Skeletal muscle satellite cell (primary cell): ENCODE results near the gene RGS6.

Experiments used
- H3K27me3 ChIP-seq: 2 replicates; pipeline ENCODE4 v1.7.0; 2013; ENCODE audit warnings: low read length; ENCODE audit not compliant: control insufficient read depth, insufficient read depth
- H3K36me3 ChIP-seq: 2 replicates; pipeline ENCODE4 v1.7.0; 2013; ENCODE audit warnings: mild to moderate bottlenecking, control low read depth, low read length; ENCODE audit not compliant: insufficient read depth
- H3K4me1 ChIP-seq: 2 replicates; pipeline ENCODE4 v1.7.0; 2013; ENCODE audit warnings: low read length; ENCODE audit not compliant: control insufficient read depth, insufficient read depth
- H3K4me2 ChIP-seq: 2 replicates; pipeline ENCODE4 v1.7.0; 2013; ENCODE audit warnings: mild to moderate bottlenecking, low read length
- H3K4me3 ChIP-seq: 2 replicates; pipeline ENCODE4 v1.7.0; 2013; ENCODE audit warnings: low read length
- H3K9ac ChIP-seq: 2 replicates; pipeline ENCODE4 v1.7.0; 2013; ENCODE audit warnings: mild to moderate bottlenecking, low read depth, low read length, moderate library complexity
- H3K9me3 ChIP-seq: replicated peaks from 2 replicates; pipeline ENCODE4 v1.7.0; 2013; ENCODE audit warnings: mild to moderate bottlenecking, control low read depth, low read length

The RGS6 gene

GRCh38 chr14:72024043-72024407 lies 91.8 kb downstream of the RGS6 start:
- no peak overlapping the region for H3K4me2 ChIP-seq
- H3K36me3 ChIP-seq: no peaks in the 10 kb centered on the region
- H3K4me3 ChIP-seq: no peak overlapping the region
- H3K4me1 ChIP-seq: no peaks in the 10 kb centered on the region
- no peak overlapping the region for H3K9ac ChIP-seq
- H3K27me3 ChIP-seq: no peaks in the 10 kb centered on the region
- H3K9me3 ChIP-seq: no peaks in the 10 kb centered on the region

GRCh38 chr14:72024504-72024903 lies 92.3 kb downstream of the RGS6 start:
- Histone ChIP-seq H3K27me3 (no peaks in the 10 kb centered on the region), H3K36me3 (no peaks in the 10 kb centered on the region), H3K9me3 (no peaks in the 10 kb centered on the region), H3K9ac (no peak overlapping the region), H3K4me3 (no peak overlapping the region), H3K4me2 (no peak overlapping the region), H3K4me1 (no peaks in the 10 kb centered on the region)

- H3K4me2 ChIP-seq: no peak overlapping the region
- no peaks in the 10 kb centered on the region for H3K36me3 ChIP-seq
- H3K9me3 ChIP-seq: no peaks in the 10 kb centered on the region
- H3K4me1 ChIP-seq: no peaks in the 10 kb centered on the region
- no peak overlapping the region for H3K4me3 ChIP-seq
- H3K9ac ChIP-seq: no peak overlapping the region
- H3K27me3 ChIP-seq: no peaks in the 10 kb centered on the region
Measured at GRCh38 chr14:72026536-72026935, 94.3 kb downstream of the RGS6 start.

GRCh38 chr14:72027061-72027460 lies 94.8 kb downstream of the RGS6 start:
- H3K4me1 ChIP-seq: no peaks in the 10 kb centered on the region
- H3K4me3 ChIP-seq: no peak overlapping the region
- no peaks in the 10 kb centered on the region for H3K9me3 ChIP-seq
- H3K27me3 ChIP-seq: no peaks in the 10 kb centered on the region
- no peaks in the 10 kb centered on the region for H3K36me3 ChIP-seq
- no peak overlapping the region for H3K4me2 ChIP-seq
- no peak overlapping the region for H3K9ac ChIP-seq

- Histone ChIP-seq H3K27me3 (no peaks in the 10 kb centered on the region), H3K9me3 (no peaks in the 10 kb centered on the region), H3K36me3 (no peaks in the 10 kb centered on the region), H3K9ac (no peak overlapping the region), H3K4me1 (no peaks in the 10 kb centered on the region), H3K4me2 (no peak overlapping the region), H3K4me3 (no peak overlapping the region)
Measured at GRCh38 chr14:72033365-72033764, 101.1 kb downstream of the RGS6 start.

GRCh38 chr14:72040528-72040927 lies 108.3 kb downstream of the RGS6 start:
- Histone ChIP-seq H3K4me2 (no peak overlapping the region), H3K4me1 (no peaks in the 10 kb centered on the region), H3K36me3 (no peaks in the 10 kb centered on the region), H3K27me3 (no peaks in the 10 kb centered on the region), H3K9me3 (no peaks in the 10 kb centered on the region), H3K4me3 (no peak overlapping the region), H3K9ac (no peak overlapping the region)

- no peak overlapping the region for H3K9ac ChIP-seq
- no peaks in the 10 kb centered on the region for H3K27me3 ChIP-seq
- H3K4me3 ChIP-seq: no peak overlapping the region
- H3K36me3 ChIP-seq: no peaks in the 10 kb centered on the region
- H3K4me1 ChIP-seq: no peaks in the 10 kb centered on the region
- H3K9me3 ChIP-seq: no peaks in the 10 kb centered on the region
- H3K4me2 ChIP-seq: no peak overlapping the region
Measured at GRCh38 chr14:72045271-72045670, 113.0 kb downstream of the RGS6 start.

GRCh38 chr14:72045885-72046284 lies 113.7 kb downstream of the RGS6 start:
- H3K4me1 ChIP-seq: no peaks in the 10 kb centered on the region

GRCh38 chr14:72049462-72049861 lies 117.2 kb downstream of the RGS6 start:
- Histone ChIP-seq H3K9ac (no peak overlapping the region), H3K4me2 (no peak overlapping the region), H3K36me3 (no peaks in the 10 kb centered on the region), H3K27me3 (no peaks in the 10 kb centered on the region), H3K9me3 (no peaks in the 10 kb centered on the region), H3K4me3 (no peak overlapping the region), H3K4me1 (no peaks in the 10 kb centered on the region)

More at GRCh38 chr14:72045885-72046284, 113.7 kb downstream of the RGS6 start:
- Histone ChIP-seq H3K4me2 (no peak overlapping the region), H3K9me3 (no peaks in the 10 kb centered on the region), H3K4me3 (no peak overlapping the region), H3K36me3 (no peaks in the 10 kb centered on the region), H3K27me3 (no peaks in the 10 kb centered on the region), H3K9ac (no peak overlapping the region)

GRCh38 chr14:72052356-72052755 lies 120.1 kb downstream of the RGS6 start:
- no peaks in the 10 kb centered on the region for H3K36me3 ChIP-seq
- no peaks in the 10 kb centered on the region for H3K4me1 ChIP-seq
- H3K9me3 ChIP-seq: no peaks in the 10 kb centered on the region
- H3K9ac ChIP-seq: no peak overlapping the region
- no peaks in the 10 kb centered on the region for H3K27me3 ChIP-seq
- no peak overlapping the region for H3K4me2 ChIP-seq
- H3K4me3 ChIP-seq: no peak overlapping the region

GRCh38 chr14:72053651-72054050 lies 121.4 kb downstream of the RGS6 start:
- H3K4me2 ChIP-seq: no peak overlapping the region
- H3K27me3 ChIP-seq: no peaks in the 10 kb centered on the region

GRCh38 chr14:72054911-72055310 lies 122.7 kb downstream of the RGS6 start:
- Histone ChIP-seq H3K27me3 (no peaks in the 10 kb centered on the region), H3K9me3 (no peaks in the 10 kb centered on the region), H3K4me1 (no peaks in the 10 kb centered on the region), H3K36me3 (no peaks in the 10 kb centered on the region), H3K4me3 (no peak overlapping the region), H3K4me2 (no peak overlapping the region), H3K9ac (no peak overlapping the region)

More at GRCh38 chr14:72053651-72054050, 121.4 kb downstream of the RGS6 start:
- Histone ChIP-seq H3K9ac (no peak overlapping the region), H3K4me3 (no peak overlapping the region), H3K4me1 (no peaks in the 10 kb centered on the region), H3K9me3 (no peaks in the 10 kb centered on the region), H3K36me3 (no peaks in the 10 kb centered on the region)
